Measurements from ENCODE around the gene STK24. TPM values are rescaled to one million over a fixed set of nuclear protein-coding genes. Genes with fewer than 3 reads are reported as not detected.

The STK24 gene
- total and polyA plus RNA-seq, 3 experiments from 2014 or later = 63.6 to 150 (median 149) TPM

- ChIA-PET CTCF (interaction anchor here (0.9 to 1.5 kb wide), 4 partner anchors 23 to 186 kb away, joined by 3 to 7 read pairs (median 4); no protein-coding TSS in a partner anchor), POLR2A (no interaction called here)
- Mint-ChIP-seq H3K36me3 (peaks cover 5 to 84% (median 18%) of the 10 kb centered on the region in 3 donors), H3K27ac (no peak overlapping the region), H3K4me1 (peaks cover 27 to 45% (median 28%) of the 10 kb centered on the region in 3 donors), H3K4me3 (no peak overlapping the region), H3K9me3 (no peaks in the 10 kb centered on the region), H3K27me3 (no peaks in the 10 kb centered on the region)
- Histone ChIP-seq H3K9me3 (ENCODE audit: low read length) (no peaks in the 10 kb centered on the region), H3K36me3 (ENCODE audit: insufficient read depth, low read length) (peaks cover 28% of the 10 kb centered on the region), H3K27ac (ENCODE audit: low read depth, low read length) (no peak overlapping the region), H3K4me1 (ENCODE audit: insufficient read depth, low read length) (no peaks in the 10 kb centered on the region), H3K4me3 (ENCODE audit: low read length) (no peak overlapping the region), H3K27me3 (ENCODE audit: insufficient read depth, low read length, poor library complexity, severe bottlenecking) (no peaks in the 10 kb centered on the region)
- DNase-seq = no peak
These were observed 108.5 kb downstream of the STK24 start for GRCh38 chr13:98468361-98468760.

GRCh38 chr13:98467263-98467985 lies 109.5 kb downstream of the STK24 start:
- no peaks in the 10 kb centered on the region for H3K9me3 Mint-ChIP-seq
- Histone ChIP-seq H3K4me3 (ENCODE audit: low read length) (no peak overlapping the region), H3K9me3 (ENCODE audit: low read length) (no peaks in the 10 kb centered on the region), H3K36me3 (ENCODE audit: insufficient read depth, low read length) (peaks cover 37% of the 10 kb centered on the region), H3K27me3 (ENCODE audit: insufficient read depth, low read length, poor library complexity, severe bottlenecking) (no peaks in the 10 kb centered on the region), H3K27ac (ENCODE audit: low read depth, low read length) (no peak overlapping the region), H3K4me1 (ENCODE audit: insufficient read depth, low read length) (no peaks in the 10 kb centered on the region)
- DNase-seq = no peak
- no peaks in the 10 kb centered on the region for H3K27me3 Mint-ChIP-seq
- H3K4me3 Mint-ChIP-seq = no peak overlapping the region
- peaks cover 19 to 39% (median 29%) of the 10 kb centered on the region in 3 donors for H3K4me1 Mint-ChIP-seq
- peak overlapping the region in 3 of 8 donors; percentile 38 to 48 (median 39) for H3K27ac Mint-ChIP-seq
- ChIA-PET CTCF (interaction anchor here (0.8 to 1.5 kb wide), 4 partner anchors 8 to 186 kb away, joined by 3 to 7 read pairs (median 5); no protein-coding TSS in a partner anchor), POLR2A (interaction anchor here (0.7 kb wide), 1 partner anchor 10 kb away, joined by 3 read pairs; no protein-coding TSS in a partner anchor)
- H3K36me3 Mint-ChIP-seq = peaks cover 5 to 84% (median 20%) of the 10 kb centered on the region in 3 donors

- no peak overlapping the region for H3K4me3 Mint-ChIP-seq
- H3K27me3 ChIP-seq (ENCODE audit: insufficient read depth, low read length, poor library complexity, severe bottlenecking) = no peaks in the 10 kb centered on the region
- H3K4me1 ChIP-seq (ENCODE audit: insufficient read depth, low read length) = no peaks in the 10 kb centered on the region
- no peak overlapping the region for H3K4me3 ChIP-seq (ENCODE audit: low read length)
- H3K36me3 ChIP-seq (ENCODE audit: insufficient read depth, low read length) = peaks cover 33% of the 10 kb centered on the region
- H3K9me3 Mint-ChIP-seq = no peaks in the 10 kb centered on the region
- H3K27me3 Mint-ChIP-seq = no peaks in the 10 kb centered on the region
- peak overlapping the region in 6 of 8 donors; percentile 36 to 93 (median 48) for H3K27ac Mint-ChIP-seq
- H3K9me3 ChIP-seq (ENCODE audit: low read length) = no peaks in the 10 kb centered on the region
- peaks cover 0 to 83% (median 15%) of the 10 kb centered on the region in 3 donors for H3K36me3 Mint-ChIP-seq
- ChIA-PET POLR2A (interaction anchor here (0.7 kb wide), 1 partner anchor 10 kb away, joined by 3 read pairs; no protein-coding TSS in a partner anchor), CTCF (interaction anchor here (0.8 to 1.5 kb wide), 5 partner anchors 9 to 195 kb away, joined by 3 to 7 read pairs (median 4); no protein-coding TSS in a partner anchor)
- H3K27ac ChIP-seq (ENCODE audit: low read depth, low read length) = no peak overlapping the region
- no peak for DNase-seq
- H3K4me1 Mint-ChIP-seq = peaks cover 14 to 32% (median 24%) of the 10 kb centered on the region in 3 donors
These were observed 110.2 kb downstream of the STK24 start for GRCh38 chr13:98466634-98467236.

- no peak overlapping the region for H3K4me3 ChIP-seq (ENCODE audit: low read length)
- no peaks in the 10 kb centered on the region for H3K4me1 ChIP-seq (ENCODE audit: insufficient read depth, low read length)
- DNase-seq = no peak
- H3K36me3 ChIP-seq (ENCODE audit: insufficient read depth, low read length) = peaks cover 39% of the 10 kb centered on the region
- H3K27me3 ChIP-seq (ENCODE audit: insufficient read depth, low read length, poor library complexity, severe bottlenecking) = no peaks in the 10 kb centered on the region
- CTCF ChIA-PET = interaction anchor here (1.7 kb wide), 1 partner anchor 190 kb away, joined by 7 read pairs; no protein-coding TSS in a partner anchor
- H3K36me3 Mint-ChIP-seq = peaks cover 0 to 89% (median 23%) of the 10 kb centered on the region in 3 donors
- H3K9me3 ChIP-seq (ENCODE audit: low read length) = no peaks in the 10 kb centered on the region
- peak overlapping the region in 5 of 8 donors; percentile 47 to 80 (median 68) for H3K27ac Mint-ChIP-seq
- H3K4me3 Mint-ChIP-seq = no peak overlapping the region
- H3K4me1 Mint-ChIP-seq = peaks cover 6 to 16% (median 15%) of the 10 kb centered on the region in 3 donors
- no peaks in the 10 kb centered on the region for H3K27me3 Mint-ChIP-seq
- H3K27ac ChIP-seq (ENCODE audit: low read depth, low read length) = no peak overlapping the region
- no peaks in the 10 kb centered on the region for H3K9me3 Mint-ChIP-seq
- POLR2A ChIA-PET = no interaction called here
These were observed 114.0 kb downstream of the STK24 start for GRCh38 chr13:98462946-98463345.

- Mint-ChIP-seq H3K27me3 (no peaks in the 10 kb centered on the region), H3K4me3 (no peak overlapping the region), H3K36me3 (peaks cover 0 to 88% (median 24%) of the 10 kb centered on the region in 3 donors), H3K9me3 (no peaks in the 10 kb centered on the region), H3K4me1 (peaks cover 4 to 16% (median 11%) of the 10 kb centered on the region in 3 donors), H3K27ac (peak overlapping the region in 5 of 8 donors; percentile 57 to 93 (median 74))
- DNase-seq = no peak
- ChIA-PET POLR2A (no interaction called here), CTCF (interaction anchor here (1.7 to 2.2 kb wide), 2 partner anchors 17 to 190 kb away, joined by 6 to 7 read pairs; no protein-coding TSS in a partner anchor)
- H3K4me1 ChIP-seq (ENCODE audit: insufficient read depth, low read length) = no peaks in the 10 kb centered on the region
- H3K9me3 ChIP-seq (ENCODE audit: low read length) = no peaks in the 10 kb centered on the region
- no peak overlapping the region for H3K4me3 ChIP-seq (ENCODE audit: low read length)
- peaks cover 42% of the 10 kb centered on the region for H3K36me3 ChIP-seq (ENCODE audit: insufficient read depth, low read length)
- no peaks in the 10 kb centered on the region for H3K27me3 ChIP-seq (ENCODE audit: insufficient read depth, low read length, poor library complexity, severe bottlenecking)
- H3K27ac ChIP-seq (ENCODE audit: low read depth, low read length) = no peak overlapping the region
These were observed 114.5 kb downstream of the STK24 start for GRCh38 chr13:98462241-98462882.

- no peak overlapping the region for H3K27ac ChIP-seq (ENCODE audit: low read depth, low read length)
- no peak overlapping the region for H3K4me3 Mint-ChIP-seq
- peaks cover 0 to 1% of the 10 kb centered on the region in 2 donors for H3K27me3 Mint-ChIP-seq
- H3K9me3 ChIP-seq (ENCODE audit: low read length) = no peaks in the 10 kb centered on the region
- ChIA-PET CTCF (interaction anchor here (2.2 to 2.5 kb wide), 2 partner anchors 16 to 192 kb away, joined by 5 to 6 read pairs; no protein-coding TSS in a partner anchor), POLR2A (no interaction called here)
- peak overlapping the region in 3 of 8 donors; percentile 27 to 63 (median 47) for H3K27ac Mint-ChIP-seq
- H3K9me3 Mint-ChIP-seq = no peaks in the 10 kb centered on the region
- peaks cover 48% of the 10 kb centered on the region for H3K36me3 ChIP-seq (ENCODE audit: insufficient read depth, low read length)
- H3K4me1 Mint-ChIP-seq = peaks cover 0 to 12% (median 8%) of the 10 kb centered on the region in 3 donors
- H3K4me1 ChIP-seq (ENCODE audit: insufficient read depth, low read length) = no peaks in the 10 kb centered on the region
- H3K4me3 ChIP-seq (ENCODE audit: low read length) = no peak overlapping the region
- DNase-seq = no peak
- H3K36me3 Mint-ChIP-seq = peaks cover 0 to 87% (median 20%) of the 10 kb centered on the region in 3 donors
- H3K27me3 ChIP-seq (ENCODE audit: insufficient read depth, low read length, poor library complexity, severe bottlenecking) = no peaks in the 10 kb centered on the region
These were observed 115.2 kb downstream of the STK24 start for GRCh38 chr13:98461486-98462240.

GRCh38 chr13:98460516-98460915 lies 116.4 kb downstream of the STK24 start:
- Histone ChIP-seq H3K9me3 (ENCODE audit: low read length) (no peaks in the 10 kb centered on the region), H3K4me1 (ENCODE audit: insufficient read depth, low read length) (no peaks in the 10 kb centered on the region), H3K36me3 (ENCODE audit: insufficient read depth, low read length) (peaks cover 55% of the 10 kb centered on the region), H3K27me3 (ENCODE audit: insufficient read depth, low read length, poor library complexity, severe bottlenecking) (no peaks in the 10 kb centered on the region), H3K27ac (ENCODE audit: low read depth, low read length) (no peak overlapping the region), H3K4me3 (ENCODE audit: low read length) (no peak overlapping the region)
- Mint-ChIP-seq H3K27me3 (peaks cover 0 to 1% of the 10 kb centered on the region in 2 donors), H3K36me3 (peaks cover 0 to 87% (median 20%) of the 10 kb centered on the region in 3 donors), H3K9me3 (no peaks in the 10 kb centered on the region), H3K27ac (no peak overlapping the region), H3K4me3 (no peak overlapping the region), H3K4me1 (peaks cover 0 to 11% (median 5%) of the 10 kb centered on the region in 3 donors)
- DNase-seq = no peak
- CTCF ChIA-PET = interaction anchor here (1.3 to 2.5 kb wide), 3 partner anchors 15 to 193 kb away, joined by 4 to 6 read pairs (median 5); no protein-coding TSS in a partner anchor
- POLR2A ChIA-PET = no interaction called here

Data from CD8-positive, alpha-beta memory T cell (primary cell).